GM12872 (cell line): ENCODE results near the gene CNTN2.

ENCODE experiments used
- TF ChIP-seq, protein P1 (sequence below): IDR thresholded peaks from 3 replicates; pipeline ENCODE4 v1.5.1; 2011; ENCODE audit warnings: low read depth, mild to moderate bottlenecking, low read length, moderate library complexity; ENCODE audit not compliant: insufficient read depth

CNTN2 gene

DNA sequence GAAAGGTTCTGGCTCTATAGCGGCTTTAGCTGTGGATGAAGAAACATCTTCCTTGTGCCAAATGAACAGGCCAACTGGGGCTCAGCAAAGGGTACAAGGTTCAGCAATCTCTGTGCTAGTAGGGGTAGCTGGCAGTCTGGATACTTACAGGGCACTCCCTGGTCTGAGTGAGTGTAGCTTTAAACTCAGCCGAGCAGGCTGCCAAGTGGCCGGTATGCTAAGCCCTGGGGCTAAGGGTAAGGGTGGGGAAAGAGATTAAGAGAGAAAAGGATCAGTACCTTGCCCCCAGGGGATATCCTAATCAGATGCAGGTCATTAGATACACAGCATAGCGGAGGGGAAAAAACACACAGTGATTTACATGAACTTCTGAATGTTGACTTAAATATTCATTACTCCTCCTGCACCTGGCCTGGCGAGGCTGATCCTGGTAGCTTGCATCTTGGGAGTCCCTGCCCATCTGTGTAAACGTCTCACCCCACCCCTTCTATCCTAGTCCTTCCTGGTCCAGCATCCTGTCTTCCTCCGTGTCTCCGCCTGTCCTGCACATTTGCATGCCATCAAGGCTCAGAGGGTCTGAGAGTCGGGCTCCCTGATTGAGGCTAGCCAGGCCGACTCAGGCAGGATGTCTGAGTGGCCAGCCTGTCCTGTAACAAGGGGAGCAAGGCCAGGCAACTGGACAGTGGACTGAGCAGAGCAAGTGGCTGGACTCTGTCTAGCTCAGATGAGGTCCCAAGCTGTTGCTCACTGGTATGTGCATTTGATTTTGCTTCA is 39.5 kb upstream of the CNTN2 start:
- TF ChIP-seq, protein P1, sequence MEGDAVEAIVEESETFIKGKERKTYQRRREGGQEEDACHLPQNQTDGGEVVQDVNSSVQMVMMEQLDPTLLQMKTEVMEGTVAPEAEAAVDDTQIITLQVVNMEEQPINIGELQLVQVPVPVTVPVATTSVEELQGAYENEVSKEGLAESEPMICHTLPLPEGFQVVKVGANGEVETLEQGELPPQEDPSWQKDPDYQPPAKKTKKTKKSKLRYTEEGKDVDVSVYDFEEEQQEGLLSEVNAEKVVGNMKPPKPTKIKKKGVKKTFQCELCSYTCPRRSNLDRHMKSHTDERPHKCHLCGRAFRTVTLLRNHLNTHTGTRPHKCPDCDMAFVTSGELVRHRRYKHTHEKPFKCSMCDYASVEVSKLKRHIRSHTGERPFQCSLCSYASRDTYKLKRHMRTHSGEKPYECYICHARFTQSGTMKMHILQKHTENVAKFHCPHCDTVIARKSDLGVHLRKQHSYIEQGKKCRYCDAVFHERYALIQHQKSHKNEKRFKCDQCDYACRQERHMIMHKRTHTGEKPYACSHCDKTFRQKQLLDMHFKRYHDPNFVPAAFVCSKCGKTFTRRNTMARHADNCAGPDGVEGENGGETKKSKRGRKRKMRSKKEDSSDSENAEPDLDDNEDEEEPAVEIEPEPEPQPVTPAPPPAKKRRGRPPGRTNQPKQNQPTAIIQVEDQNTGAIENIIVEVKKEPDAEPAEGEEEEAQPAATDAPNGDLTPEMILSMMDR, result no peak

DNA sequence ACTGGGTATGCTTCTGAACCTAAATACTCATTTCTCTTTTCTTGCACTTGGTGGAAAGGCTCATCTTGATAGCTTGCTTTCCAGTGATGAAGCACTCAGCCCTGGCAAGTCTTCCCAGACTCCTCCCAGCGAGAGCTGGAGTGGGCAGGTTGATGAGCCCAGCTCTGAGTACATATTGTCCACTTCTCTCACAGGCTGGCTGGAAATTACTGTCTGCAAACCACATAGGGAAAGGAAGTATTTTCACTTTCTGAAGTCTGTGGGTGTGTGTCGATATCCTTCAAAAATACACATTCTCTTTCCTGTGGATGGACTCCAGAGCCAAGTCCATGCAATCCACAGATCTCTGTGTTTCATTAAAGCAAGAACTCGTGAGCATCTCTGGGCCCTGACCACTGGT is 38.7 kb upstream of the CNTN2 start:
- TF ChIP-seq, protein P1, result no peak

DNA sequence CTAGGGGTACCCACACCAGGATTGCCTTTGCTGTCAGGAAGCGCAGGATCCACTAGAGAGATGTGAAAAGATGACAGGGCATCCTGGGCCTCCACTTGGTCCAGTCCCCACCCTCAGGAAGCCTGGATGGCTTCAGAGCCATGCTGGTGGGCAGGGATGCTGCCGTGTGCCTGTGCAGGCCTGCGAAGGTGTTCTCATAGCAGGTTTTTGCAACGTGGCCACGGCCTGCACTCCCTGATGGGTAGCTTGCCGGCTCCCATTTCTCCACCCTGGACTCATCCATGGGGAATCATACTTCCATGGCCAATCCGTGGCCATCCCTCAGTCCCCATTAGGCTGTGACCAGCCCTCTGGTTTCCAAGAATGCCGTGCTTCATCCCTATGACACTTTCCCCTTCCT is 34.1 kb upstream of the CNTN2 start:
- TF ChIP-seq, protein P1, result no peak

DNA sequence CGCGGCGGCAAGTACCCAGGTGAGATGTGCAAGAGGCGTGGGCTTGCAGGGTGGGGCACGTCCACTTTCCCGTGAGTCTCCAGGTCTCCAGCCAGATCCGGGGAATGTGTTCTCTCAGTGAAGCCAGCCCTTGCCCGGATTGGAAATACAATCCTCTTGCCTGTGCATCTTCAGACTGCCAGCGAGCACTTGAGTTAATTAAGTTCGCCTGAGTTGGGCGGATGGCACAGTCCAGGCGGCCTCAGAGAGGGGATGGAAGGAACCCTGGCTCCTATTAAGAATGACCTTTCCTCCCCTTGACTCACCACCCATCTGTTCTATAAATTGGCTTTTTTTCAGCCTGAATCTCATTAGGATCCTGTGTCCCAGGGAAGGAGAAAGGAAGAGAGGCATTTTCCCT is 33.3 kb upstream of the CNTN2 start:
- TF ChIP-seq, protein P1, result no peak

DNA sequence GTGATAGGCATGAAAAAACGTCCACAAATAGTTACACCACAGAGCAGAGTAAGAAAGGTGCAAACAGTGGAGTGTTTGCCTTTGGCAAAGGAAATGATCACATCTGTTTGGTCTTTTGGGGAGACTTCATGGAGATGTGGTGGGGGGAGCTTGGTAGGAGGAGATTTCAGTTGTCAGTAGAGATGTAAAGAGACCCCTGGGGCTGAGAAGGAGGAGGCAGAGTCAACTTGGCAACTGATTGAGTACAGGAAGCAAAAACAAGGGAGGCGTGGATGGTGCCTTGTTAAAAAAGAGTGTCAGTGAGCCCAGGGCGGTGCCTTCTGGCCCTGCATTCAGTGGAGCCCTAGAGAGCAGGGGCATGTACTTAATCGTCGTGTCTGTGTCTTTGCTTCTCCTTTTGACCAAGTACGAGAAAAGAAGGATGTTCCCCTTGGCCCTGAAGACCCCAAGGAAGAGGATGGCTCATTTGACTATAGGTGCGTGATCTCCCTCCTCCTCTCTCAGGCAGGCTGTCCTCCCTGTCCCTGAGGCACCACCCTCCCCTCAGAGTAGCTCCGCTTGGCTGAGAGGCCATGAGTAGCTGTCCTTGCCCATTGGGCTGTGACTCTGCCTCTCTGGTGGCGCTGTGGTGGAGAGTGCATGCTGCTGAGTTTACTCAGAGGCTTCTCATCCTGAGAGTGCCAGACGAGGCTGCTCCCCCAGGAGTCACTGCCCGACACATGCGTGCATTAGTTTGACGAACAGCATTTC is 30.4 kb upstream of the CNTN2 start:
- TF ChIP-seq, protein P1, result no peak

DNA sequence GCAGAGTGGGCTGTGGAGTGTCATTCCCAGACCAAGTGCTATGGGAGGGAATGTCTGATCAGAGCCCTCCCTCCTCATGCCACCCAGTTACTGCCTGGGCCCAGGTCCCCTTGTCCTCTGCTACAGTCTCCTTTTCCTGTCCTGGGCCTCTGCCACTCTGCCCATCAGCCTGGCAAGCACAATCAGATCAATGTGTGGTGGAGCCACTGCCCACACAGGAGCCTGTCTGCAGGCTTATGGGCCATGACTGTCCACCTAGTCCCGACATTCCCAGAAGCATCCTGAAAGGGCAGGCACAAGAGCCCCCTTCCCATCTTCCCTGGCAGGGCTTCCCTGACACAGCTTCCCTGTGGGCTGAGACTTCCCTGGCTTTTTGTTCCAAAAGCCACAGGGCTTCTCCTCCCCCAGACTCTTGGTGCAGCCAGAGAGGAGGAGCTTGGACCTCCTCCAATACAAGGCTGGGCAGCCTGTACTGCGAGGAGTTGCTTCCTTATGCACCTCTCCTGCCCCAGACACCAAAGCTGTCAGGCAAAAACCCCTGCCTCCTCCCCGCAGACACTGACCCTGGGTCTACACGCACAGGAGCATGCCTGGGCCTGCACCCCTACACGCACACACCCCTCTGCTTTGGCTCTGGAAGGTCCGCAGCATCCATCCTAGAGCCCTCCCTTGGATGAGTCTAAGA is 29.2 kb upstream of the CNTN2 start:
- TF ChIP-seq, protein P1, result no peak

DNA sequence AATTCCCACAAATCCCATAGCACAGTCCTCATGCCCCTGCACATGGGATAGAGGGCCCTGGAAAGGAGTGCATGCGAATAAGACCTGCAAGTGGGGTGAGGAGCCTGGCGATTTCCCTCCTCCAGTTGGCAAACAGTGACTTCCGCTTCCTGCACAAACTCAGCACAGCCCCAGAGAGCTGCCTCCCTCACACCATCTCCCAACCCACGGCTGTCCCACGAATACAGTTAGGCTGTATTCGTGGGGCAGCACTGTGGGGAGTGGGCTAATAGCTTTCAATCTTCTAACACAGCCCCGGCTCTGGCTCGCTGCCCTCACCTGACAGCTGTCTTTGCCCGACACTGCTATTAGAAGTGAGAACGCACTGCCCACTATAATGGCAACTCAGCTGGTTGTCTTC is 28.2 kb upstream of the CNTN2 start:
- TF ChIP-seq, protein P1, result no peak
